Fibroblast of lung (primary cell): ENCODE data around the gene GLYR1.

Experiments used
- CTCF ChIP-seq, 2 donors: IDR thresholded peaks in 1 of 2; conservative IDR thresholded peaks in 1 of 2; 1 replicate in 1 of 2; 2 replicates in 1 of 2; pipeline ENCODE4 v1.5.1; 2011 to 2012; ENCODE audit warnings: low read length in 2 of 2, control low read depth in 1 of 2, inconsistent platforms in 1 of 2, low read depth in 1 of 2, mild to moderate bottlenecking in 1 of 2
- EZH2 ChIP-seq: IDR thresholded peaks from 2 replicates; pipeline ENCODE4 v1.5.1; 2012; ENCODE audit warnings: low read length, control low read depth, mild to moderate bottlenecking; ENCODE audit errors: missing control alignments

- TF ChIP-seq EZH2: no peak
- no peak for TF ChIP-seq CTCF (conservative IDR thresholded peaks at IDR 0.05 in 1 of 2, IDR thresholded peaks at IDR 0.05 in 1 of 2; ENCODE audit: low read depth in 1 of 2, low read length in 2 of 2)
Observed at GRCh38 chr16:4814542-4815173, 32.4 kb downstream of the GLYR1 start.
